GM18526 (cell line): ENCODE results near the gene FAM168A.
A peak's percentile ranks its signal among the peaks of the same experiment; 100 is the strongest.

Experiments used
- POLR2A ChIP-seq: IDR thresholded peaks from 3 replicates; pipeline ENCODE4 v1.6.1; 2011; ENCODE audit not compliant: insufficient read length; ENCODE audit errors: extremely low read depth

The FAM168A gene

DNA sequence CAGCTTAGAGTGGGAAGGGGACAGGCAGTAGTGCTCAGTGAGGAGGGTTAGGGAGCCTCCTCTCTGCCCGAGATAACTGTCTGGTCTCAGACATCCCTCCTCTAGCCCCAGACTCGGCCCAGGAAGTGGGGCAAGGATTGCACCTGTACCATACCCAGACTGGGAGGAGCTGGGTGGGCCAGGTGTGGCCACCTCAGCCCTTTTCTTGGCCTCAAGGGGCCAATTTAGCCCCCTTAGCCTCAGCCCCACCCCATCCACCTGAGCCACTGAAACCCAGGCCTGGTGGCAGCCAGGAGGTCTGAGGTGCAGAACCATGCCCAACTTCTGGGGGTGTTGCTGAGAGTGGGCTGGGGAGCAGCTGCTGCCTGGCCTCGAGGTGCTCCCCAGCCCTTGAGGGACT is 215.2 kb downstream of the FAM168A start:
- no peak for TF ChIP-seq POLR2A

DNA sequence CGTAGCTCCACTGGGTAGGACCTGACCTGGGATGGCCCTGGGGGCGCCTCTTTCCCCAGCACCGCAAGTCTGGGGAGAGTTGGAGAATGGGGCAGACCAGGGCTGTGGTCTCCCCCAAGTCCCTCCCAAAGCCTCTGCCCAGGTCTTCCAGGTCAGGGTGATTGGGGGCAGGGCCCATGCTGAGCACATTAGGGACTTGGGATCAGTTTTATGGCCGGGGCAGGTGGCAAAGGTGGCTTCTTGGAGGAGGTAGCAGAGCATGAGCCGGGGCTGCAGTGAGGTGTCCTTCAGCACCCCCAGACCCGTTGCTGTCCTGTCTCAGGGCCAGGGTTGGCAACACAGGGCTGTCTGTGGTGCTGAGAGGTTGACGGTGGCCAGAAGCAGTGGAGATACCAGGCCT is 215.7 kb downstream of the FAM168A start:
- TF ChIP-seq POLR2A, result no peak

DNA sequence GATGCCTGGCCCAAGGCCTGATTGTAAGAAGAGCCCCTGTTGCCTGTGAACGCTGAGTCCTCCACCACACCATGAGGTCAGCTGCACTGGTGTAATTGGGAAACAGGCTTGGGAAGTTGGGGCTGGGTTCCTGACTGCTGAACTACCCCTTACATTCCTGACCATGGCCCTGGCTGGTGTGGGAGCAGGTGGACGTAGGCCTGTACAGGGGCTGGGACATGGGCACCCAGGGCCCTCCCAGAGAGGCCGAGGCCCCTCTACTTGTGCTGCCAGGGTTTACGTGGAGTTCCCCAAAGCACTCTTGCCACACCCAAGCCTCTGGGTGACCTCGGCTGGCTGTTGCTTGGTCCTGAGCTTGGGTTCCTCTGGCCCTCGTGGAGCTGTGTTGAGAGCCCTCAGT is 216.3 kb downstream of the FAM168A start:
- no peak for TF ChIP-seq POLR2A

DNA sequence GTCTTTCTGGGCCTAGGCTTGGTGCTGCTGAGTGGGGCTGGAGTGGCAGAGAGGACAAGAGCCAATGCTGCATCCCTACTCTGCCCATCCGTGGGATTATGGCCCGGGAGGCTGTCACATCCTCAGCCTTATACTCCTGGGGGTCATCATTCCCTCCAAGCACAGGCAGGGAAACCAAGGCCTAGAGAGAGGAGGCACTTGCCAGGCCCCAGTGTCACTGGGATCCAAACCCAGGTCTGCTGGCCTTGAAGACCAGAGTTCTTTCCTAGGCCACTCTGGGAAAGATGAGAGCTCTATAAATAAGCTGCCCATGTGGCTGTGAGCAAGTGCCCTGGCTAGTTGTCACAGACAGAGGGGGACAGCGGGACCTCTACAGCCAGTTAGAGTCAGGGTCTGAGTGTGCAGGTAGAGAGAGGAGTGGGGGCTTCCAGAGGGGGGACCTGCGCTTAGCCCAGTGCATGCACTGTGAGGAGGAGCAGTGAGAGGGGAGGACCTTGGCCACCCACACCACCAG is 217.0 kb downstream of the FAM168A start:
- no peak for TF ChIP-seq POLR2A

DNA sequence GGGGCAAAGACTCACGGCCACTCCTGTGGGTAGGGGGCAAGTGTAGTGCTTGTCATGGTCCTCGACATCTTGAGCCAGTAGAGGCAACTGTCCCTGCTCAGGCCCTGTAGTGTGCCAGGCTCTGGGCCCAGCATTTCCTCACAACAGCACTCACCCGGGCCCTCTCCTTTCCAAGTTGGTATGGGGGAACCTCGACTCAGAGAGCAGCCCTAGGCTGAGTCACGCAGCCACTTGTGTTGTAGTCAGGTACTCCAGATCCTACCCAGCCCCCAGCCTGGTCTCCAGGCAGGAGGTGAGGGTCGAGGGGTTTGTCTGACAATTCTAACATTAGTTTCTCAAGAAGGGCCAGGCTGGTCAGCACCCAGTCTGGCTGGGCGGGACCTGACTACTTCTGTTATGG is 217.6 kb downstream of the FAM168A start:
- TF ChIP-seq POLR2A, result no peak

DNA sequence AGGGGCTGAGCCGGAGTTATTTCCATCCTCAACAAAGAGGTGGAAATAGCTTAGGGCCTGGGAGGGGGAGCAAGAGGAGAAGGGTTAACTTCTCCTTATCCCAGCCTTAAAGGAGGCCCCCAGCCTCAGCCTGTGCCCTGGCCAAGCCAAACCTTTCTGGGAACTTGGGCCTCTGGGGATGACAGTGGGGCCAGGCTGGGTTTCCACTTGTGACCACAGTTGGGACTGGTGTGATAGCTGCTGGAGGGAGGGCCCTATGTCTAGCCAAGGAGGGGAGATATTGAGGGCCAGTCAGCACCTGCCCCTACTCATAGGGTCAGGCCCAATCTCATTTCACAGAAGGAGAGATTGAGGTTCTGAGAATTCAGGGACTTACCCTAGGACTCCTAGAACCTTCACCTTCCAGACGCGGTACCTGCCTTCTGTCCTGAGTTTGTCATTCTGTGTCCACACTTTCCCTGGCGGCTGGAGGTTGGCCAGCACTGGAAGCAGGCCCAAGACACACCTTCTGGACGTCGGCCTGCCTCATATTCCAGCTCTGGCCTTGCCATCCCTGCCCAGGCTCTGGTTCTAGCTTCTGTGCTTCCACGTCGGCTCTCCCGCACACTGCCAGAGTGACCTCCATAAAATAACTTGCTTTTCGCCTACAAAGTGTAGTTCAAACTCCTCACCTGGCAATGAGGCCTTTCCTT is 218.6 kb downstream of the FAM168A start:
- TF ChIP-seq POLR2A, result no peak

DNA sequence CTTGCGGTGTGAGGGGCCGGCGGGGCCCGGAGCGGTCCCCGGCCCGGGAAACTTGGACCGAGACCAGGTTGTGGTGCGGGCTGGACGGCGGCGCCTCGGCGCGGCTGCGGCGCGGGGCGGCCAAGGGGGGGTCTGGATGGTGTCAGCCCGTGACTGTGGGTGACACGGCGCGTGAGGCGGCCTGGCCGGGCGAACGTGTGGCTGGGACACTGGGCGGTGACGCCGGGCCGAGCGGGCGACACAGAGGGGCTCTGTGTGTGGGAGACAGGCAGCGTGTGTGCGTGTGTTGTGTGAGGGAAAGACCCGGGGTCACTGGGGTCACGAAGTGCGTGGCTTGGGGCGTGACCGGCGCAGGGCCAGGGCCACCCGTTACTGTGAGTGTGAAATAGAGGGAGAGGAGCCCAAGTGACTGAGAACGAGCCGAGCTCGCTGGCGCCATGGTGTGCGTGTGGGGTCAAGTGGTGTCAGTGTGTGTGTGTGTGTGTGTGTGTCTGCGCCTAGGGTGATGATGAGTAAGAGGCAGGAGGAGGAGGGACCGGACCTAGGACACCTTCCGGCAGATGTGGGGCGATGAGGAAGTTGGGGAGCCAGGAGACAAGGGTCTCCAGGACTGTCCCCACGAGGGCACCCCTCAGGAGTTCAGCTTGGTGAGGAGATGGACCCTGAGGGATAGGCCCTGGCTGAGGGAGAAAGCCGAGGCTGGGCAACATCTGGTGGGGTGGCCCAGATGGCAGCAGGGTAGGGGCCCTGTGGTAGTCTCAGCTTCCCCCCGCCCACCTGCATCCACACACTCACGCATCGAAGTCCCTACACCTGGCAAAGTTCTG is 220.9 kb downstream of the FAM168A start:
- peak; percentile 57 for TF ChIP-seq POLR2A

DNA sequence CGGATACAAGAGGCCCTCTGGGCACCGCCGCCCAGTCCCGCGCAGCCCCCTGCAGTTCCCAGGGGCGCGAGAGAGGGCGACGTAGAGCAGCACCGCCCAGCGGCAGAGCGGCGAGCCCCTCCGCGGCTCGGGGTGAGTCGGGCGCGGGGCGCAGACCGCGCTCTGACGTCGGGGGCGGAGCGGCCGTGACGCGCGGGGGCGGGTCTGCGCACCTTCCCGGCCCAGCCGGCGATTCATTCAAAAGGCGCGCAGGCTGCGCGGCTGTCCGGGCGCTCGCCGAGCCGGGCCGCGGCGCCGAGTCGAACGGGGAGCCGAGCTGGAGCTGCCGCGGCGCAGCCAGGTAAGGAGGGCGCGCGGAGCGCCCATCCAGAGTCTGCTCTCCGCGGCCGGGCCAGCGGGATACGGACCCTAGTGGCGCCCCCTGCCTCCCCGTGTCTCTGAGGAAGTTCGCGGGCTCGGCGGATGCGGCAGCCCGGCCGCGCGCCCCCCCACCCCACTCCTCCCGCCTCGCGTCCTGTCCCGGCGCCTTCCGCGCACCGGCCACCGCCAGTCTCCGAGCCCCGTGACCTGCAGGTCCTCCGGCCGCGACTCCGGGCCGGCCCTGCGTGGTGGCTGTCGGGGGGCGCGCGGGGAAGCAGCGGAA is 221.6 kb downstream of the FAM168A start, which contains the start of gene RELT:
Gene RELT, plus strand, starts transcription at position 240 of the 643 bp plus-strand sequence. CDS start 12,738 bp downstream, outside the sequence.
- TF ChIP-seq POLR2A, result peak; percentile 99

DNA sequence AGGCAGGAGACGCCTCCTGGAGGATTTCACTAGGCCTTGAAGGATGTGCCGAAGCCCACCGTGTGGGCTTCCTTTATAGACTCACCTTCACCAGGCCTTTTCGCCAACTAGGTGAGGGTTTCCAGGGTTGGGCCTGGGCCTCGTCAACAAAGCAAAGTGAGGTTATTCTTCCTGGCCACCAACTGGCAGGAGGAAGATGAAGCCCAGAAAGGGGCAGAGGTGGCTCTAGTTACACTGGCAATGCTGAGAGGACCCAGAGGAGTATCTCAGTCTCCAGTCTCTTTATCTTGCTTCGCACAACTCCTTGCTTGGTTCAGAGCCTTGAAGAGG is 222.1 kb downstream of the FAM168A start:
- TF ChIP-seq POLR2A, result no peak

DNA sequence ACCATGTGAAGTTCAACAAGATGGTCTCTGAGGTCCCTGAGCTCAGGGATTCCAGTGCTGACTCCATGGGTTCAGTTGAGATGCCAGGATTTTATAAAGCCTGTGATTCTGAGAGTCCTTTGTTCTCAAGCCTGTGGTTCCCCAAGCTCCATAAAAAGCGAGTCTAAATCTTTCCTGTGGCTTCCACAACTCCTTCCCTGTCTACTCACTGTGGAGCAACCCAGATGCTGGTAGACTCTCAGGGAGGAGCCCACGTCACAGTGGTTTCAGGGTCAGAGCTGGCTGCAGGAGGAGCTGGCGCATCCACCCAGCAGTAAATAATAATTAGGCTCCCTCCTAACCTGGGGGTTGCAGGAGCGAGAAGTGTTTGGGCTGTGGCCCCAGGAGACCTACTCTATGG is 223.8 kb downstream of the FAM168A start:
- no peak for TF ChIP-seq POLR2A

DNA sequence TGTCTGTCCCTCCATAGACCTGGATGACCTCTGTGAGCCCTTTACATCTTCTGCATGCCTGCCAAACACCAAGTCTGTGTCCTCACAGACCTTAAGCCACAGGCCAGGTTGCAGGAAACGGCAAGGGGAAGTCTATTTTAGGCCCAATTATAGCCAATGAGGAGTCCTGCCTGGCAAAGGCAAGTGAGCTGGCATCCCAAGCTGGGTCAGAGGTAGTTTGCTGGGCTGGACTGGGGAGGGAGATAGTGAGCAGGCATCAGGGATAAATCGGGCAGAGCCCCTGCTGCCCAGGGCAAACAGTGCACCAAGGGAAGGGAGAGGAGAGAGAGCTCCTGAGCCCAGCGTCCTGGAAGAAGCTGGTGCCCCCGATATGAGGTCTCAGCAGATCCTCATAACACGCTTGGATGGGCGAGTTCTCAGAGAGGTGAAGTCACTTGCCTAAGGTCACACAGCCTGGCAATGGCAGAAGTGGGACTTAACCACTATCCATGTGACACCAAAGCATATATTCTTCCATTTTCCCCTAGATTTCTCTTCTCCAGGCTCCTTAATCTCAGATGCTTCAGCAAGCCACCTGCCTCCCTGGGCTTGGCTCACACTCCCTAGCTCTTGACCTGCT is 225.4 kb downstream of the FAM168A start:
- TF ChIP-seq POLR2A, result no peak

DNA sequence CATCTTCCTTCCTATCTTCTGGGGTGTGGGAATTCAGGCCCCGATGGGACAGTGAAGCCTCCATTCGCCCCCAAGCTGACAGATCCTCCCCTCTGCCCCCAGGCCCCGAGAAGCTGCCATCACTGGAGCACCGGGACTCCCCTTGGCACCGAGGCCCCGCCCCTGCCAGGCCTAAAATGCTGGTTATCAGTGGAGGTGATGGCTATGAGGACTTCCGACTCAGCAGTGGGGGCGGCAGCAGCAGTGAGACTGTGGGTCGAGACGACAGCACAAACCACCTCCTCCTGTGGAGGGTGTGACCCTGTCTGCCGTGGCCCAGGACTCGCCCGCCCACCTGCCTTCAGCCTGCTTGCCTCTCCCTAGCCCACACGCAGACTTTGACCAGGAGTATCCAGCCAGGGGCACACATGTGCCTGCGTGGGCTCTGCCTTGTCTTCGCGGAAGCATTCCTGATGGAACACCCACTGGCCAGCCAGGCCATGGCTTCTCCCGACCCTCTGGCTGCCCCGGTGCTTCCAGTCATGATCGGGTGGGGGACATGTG is 230.4 kb downstream of the FAM168A start:
- TF ChIP-seq POLR2A, result no peak

DNA sequence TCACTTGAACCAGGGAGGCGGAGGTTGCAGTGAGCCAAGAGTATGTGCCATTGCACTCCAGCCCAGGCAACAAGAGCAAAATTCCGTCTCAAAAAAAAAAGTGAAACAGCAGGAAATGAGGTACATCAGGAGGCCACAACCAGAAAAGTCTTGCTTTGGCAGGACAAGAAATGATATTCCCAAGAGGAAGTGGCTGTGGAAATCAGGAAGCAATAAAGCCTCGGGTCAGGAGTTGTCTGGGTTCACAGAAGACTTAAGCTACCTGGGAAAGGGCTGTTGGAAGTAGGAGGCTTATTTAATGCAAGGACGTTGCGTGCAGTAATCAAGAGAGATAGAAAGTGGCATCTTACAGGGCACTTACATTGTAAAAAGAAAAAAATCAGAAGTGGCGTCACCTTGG is 231.0 kb downstream of the FAM168A start:
- no peak for TF ChIP-seq POLR2A

DNA sequence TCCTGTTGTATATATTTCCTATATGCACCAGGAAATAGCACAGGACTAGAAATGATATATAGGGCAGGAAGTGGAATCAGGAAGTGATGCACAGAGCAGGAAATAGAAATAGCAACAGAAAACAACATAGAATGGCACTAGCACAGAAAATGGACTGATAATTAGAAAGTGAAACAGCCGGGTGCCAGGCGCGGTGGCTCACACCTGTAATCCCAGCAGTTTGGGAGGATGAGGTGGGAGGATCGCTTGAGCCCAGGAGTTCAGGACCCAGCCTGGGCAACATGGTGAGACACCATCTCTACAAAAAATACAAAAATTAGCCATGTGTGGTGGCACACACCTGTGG is 231.7 kb downstream of the FAM168A start:
- no peak for TF ChIP-seq POLR2A
